Heart left ventricle (tissue), 16 donors: ENCODE measurements around the gene DYNLT4. TPM values are rescaled to one million over a fixed set of nuclear protein-coding genes. Genes with fewer than 3 reads are reported as not detected.
A peak's percentile ranks its signal among the peaks of the same experiment; 100 is the strongest.

ENCODE experiments used
- ATAC-seq, 4 donors: fragments of 200-7000 bp; cut with Tn5 transposase; one replicate each; pipeline ENCODE4 v1.9.1; 2020 to 2022; ENCODE audit warnings: moderate library complexity in 4 of 4, mild to moderate bottlenecking in 3 of 4, moderate number of reproducible peaks in 1 of 4
- DNase-seq, 5 donors: peaks; one replicate each; pipeline ENCODE4 v3.0.0-alpha.2; 2020
- H3K27ac ChIP-seq, 12 donors: fragments of 200-600 bp; sonication (generic) in 4 of 12; one replicate each; pipeline versions ENCODE4 v1.5.0 to v1.8.0; 2016 to 2022; ENCODE audit warnings: mild to moderate bottlenecking in 2 of 12
- H3K27me3 ChIP-seq, 9 donors: fragments of 200-600 bp; sonication (generic) in 2 of 9; one replicate each; pipeline versions ENCODE4 v1.5.1 to v1.8.0; 2016 to 2022; ENCODE audit warnings: mild to moderate bottlenecking in 3 of 9
- H3K36me3 ChIP-seq, 9 donors: fragments of 200-600 bp; sonication (generic) in 2 of 9; one replicate each; pipeline versions ENCODE4 v1.5.0 to v1.8.0; 2018 to 2022; ENCODE audit warnings: mild to moderate bottlenecking in 2 of 9
- H3K4me1 ChIP-seq, 12 donors: fragments of 200-600 bp; sonication (generic) in 4 of 12; one replicate each; pipeline versions ENCODE4 v1.5.0 to v1.8.0; 2016 to 2022; ENCODE audit warnings: mild to moderate bottlenecking in 3 of 12
- H3K4me3 ChIP-seq, 12 donors: fragments of 200-600 bp; sonication (generic) in 4 of 12; one replicate each; pipeline versions ENCODE4 v1.5.0 to v1.8.0; 2017 to 2022; ENCODE audit warnings: mild to moderate bottlenecking in 9 of 12, moderate library complexity in 4 of 12
- H3K9me3 ChIP-seq, 12 donors: fragments of 200-600 bp; sonication (generic) in 4 of 12; one replicate each; pipeline versions ENCODE4 v1.5.0 to v1.8.0; 2016 to 2022; ENCODE audit warnings: mild to moderate bottlenecking in 1 of 12
- CTCF ChIP-seq, 12 donors: fragments of 200-600 bp; sonication (generic) in 4 of 12; IDR thresholded peaks; one replicate each; pipeline versions ENCODE4 v1.5.0 to v1.8.0; 2018 to 2022; ENCODE audit warnings: antibody characterized with exemption in 12 of 12, mild to moderate bottlenecking in 5 of 12
- POLR2A ChIP-seq, 2 donors: fragments of 450-650 bp; IDR thresholded peaks; one replicate each; pipeline ENCODE4 v1.6.1; 2017; ENCODE audit warnings: antibody characterized with exemption in 2 of 2, mild to moderate bottlenecking in 2 of 2, moderate library complexity in 2 of 2
- WGBS, 4 donors: extraction: QIAGEN DNeasy Blood & Tissue Kit in 2 of 4; methylation state at CpG; one replicate each; pipeline versions ENCODE4 v1.1.5 to v1.1.7; 2013 to 2018; 5-methylcytosine and 5-hydroxymethylcytosine counted together
- intact Hi-C, 10 donors: fragments of 100-400 bp; cut with DNase I; formaldehyde crosslinking; loops; one replicate each; pipeline versions ENCODE4 v1.11.1 to v1.14.2; 2022
- long read RNA-seq, 3 donors: library from polyadenylated mRNA; unstranded; transcript quantifications; one replicate each; pipeline ENCODE4 v2.0.0, GENCODE V29; 2020 to 2021
- polyA plus RNA-seq, 2 donors: library from polyadenylated mRNA; stranded (reverse); fragments of 200-250 nt; gene quantifications; one replicate each; pipeline ENCODE4 v1.2.3, GENCODE V29; 2013
- total RNA-seq, 9 donors: library from RNA; depleted of rRNA in 2 of 9; stranded (reverse); fragments of >200 nt in 2 of 9; fragmentation: NEBNext Ultra II Directional in 3 of 9; extraction: Animal tissue kit (Norgen Biotek cat#: 25700) in 3 of 9; gene quantifications; one replicate each; pipeline versions ENCODE4 v1.1.0 to v1.2.4, GENCODE V29; 2016 to 2023
- donor health status: ischemic (EF 13 %, LVEDD 7.1; RV severe dilation, severe dysfunction).
- donor health status: healthy with polysubstance abuse.
- donor health status: DM: no; HTN: yes; CAD: no.
- donor health status: DM: no; HTN: no; CAD: no.
- donor health status: ischemic (EF 25% LVEDD 6.9; RV normal size, moderate dysfunction).
- donor health status: ischemic (EF 25% LVEDD 5.7; RV mildly dilated, moderate dysfunction).
- donor health status: healthy.
- donor health status: DM: yes; HTN: yes; CAD: no.
- donor health status: ischemic (EF 35%, LVEDD 5.7; RV mildly dilated, moderate dysfunction).
- donor health status: nonischemic (EF 11% LVEDD 7.7; RV severe dilation, severe dysfunction).
- donor health status: DM: yes; HTN: yes; CAD: no.
- donor health status: PGD.
- donor health status: ischemic (EF 29% LVEDD 5.4; RV normal size, mild dysfunction).
- donor health status: nonischemic (EF 23%, LVEDD 6.1; RV moderate dilation, normal function).

DYNLT4 gene
- total RNA-seq = 1 to 10 TPM in 3 of 9 donors, under 1 TPM in 5, not detected in 1; 0.54 to 1.0 (median 0.82) TPM
- 1 to 10 TPM in 1 of 2 donors, under 1 TPM in 1; 0.36 to 1.7 TPM for polyA plus RNA-seq
- long read RNA-seq, donor 1, partial matches to known transcripts = 0 of 1 reads
- long read RNA-seq, donor 1, other reads (novel, unspliced or antisense) = 0 of 1 reads
- long read RNA-seq, donor 2 = 0 reads
- long read RNA-seq, donor 3 = 0 reads

GRCh38 chr1:44806704-44807363 lies at the start of gene DYNLT4:
TSS of gene DYNLT4 (minus strand) at chr1:44807351. CDS start at chr1:44806668, 683 bp downstream.
- ATAC-seq (no peak), DNase-seq (peak in 2 of 5 donors; percentile 19 to 39)
- Histone ChIP-seq H3K9me3 (no peaks in the 10 kb centered on the region), H3K4me1 (peaks cover 14 to 99% (median 86%) of the 10 kb centered on the region in 12 donors), H3K27ac (peak within 1 kb of the TSS; percentile 91 to 100 (median 99)), H3K27me3 (no peaks in the 10 kb centered on the region), H3K4me3 (peak within 1 kb of the TSS in 10 of 12 donors; percentile 27 to 59 (median 44)), H3K36me3 (peaks cover 0 to 51% (median 40%) of the 10 kb centered on the region in 9 donors)
- 30 to 54% (median 44%) methylated on average over 6 to 7 of the region's 7 CpGs for WGBS, 4 donors
- TF ChIP-seq POLR2A (IDR thresholded peaks at IDR 0.05) (peak in 1 of 2 donors; percentile 63), CTCF (IDR thresholded peaks at IDR 0.05) (no peak)
- intact Hi-C loops = loop anchor here in 1 of 10 donors (10.0 kb wide), 1 partner anchor 498 kb away; no protein-coding TSS in a partner anchor

- Histone ChIP-seq H3K36me3 (peaks cover 0 to 38% (median 15%) of the 10 kb centered on the region in 9 donors), H3K27me3 (no peaks in the 10 kb centered on the region), H3K9me3 (no peaks in the 10 kb centered on the region), H3K27ac (no peak overlapping the region), H3K4me1 (peaks cover 0 to 9% (median under 1%) of the 10 kb centered on the region in 12 donors), H3K4me3 (no peak overlapping the region)
- TF ChIP-seq POLR2A (IDR thresholded peaks at IDR 0.05) (no peak), CTCF (IDR thresholded peaks at IDR 0.05) (no peak)
- intact Hi-C loops = no loop called here
- DNase-seq (no peak), ATAC-seq (no peak)
- WGBS, 4 donors = 78 to 86% (median 83%) methylated on average over 7 of the region's 7 CpGs
Observed at GRCh38 chr1:44855742-44856141, 48.6 kb upstream of the DYNLT4 start.

- H3K27me3 ChIP-seq = no peaks in the 10 kb centered on the region
- intact Hi-C loops = no loop called here
- no peak for TF ChIP-seq POLR2A (IDR thresholded peaks at IDR 0.05)
- no peak for TF ChIP-seq CTCF (IDR thresholded peaks at IDR 0.05)
- DNase-seq = no peak
- WGBS, 4 donors = 81 to 95% (median 88%) methylated on average over 1 of the region's 1 CpG
- no peak overlapping the region for H3K4me3 ChIP-seq
- no peak for ATAC-seq
- H3K9me3 ChIP-seq = no peaks in the 10 kb centered on the region
- H3K36me3 ChIP-seq = peaks cover 0 to 43% (median 18%) of the 10 kb centered on the region in 9 donors
- H3K4me1 ChIP-seq = peaks cover 0 to 1% (median 0%) of the 10 kb centered on the region in 12 donors
- H3K27ac ChIP-seq = no peak overlapping the region
Observed at GRCh38 chr1:44854970-44855369, 47.8 kb upstream of the DYNLT4 start.

- H3K9me3 ChIP-seq = no peaks in the 10 kb centered on the region
- DNase-seq (no peak), ATAC-seq (no peak)
- intact Hi-C loops = no loop called here
- no peaks in the 10 kb centered on the region for H3K27me3 ChIP-seq
- TF ChIP-seq CTCF (IDR thresholded peaks at IDR 0.05) = no peak
- no peak for TF ChIP-seq POLR2A (IDR thresholded peaks at IDR 0.05)
- H3K4me3 ChIP-seq = no peak overlapping the region
- WGBS, 4 donors = 93 to 98% (median 96%) methylated on average over 6 of the region's 6 CpGs
- H3K4me1 ChIP-seq = peaks cover 0 to 13% (median 7%) of the 10 kb centered on the region in 12 donors
- H3K27ac ChIP-seq = no peak overlapping the region
- peaks cover 0 to 48% (median 18%) of the 10 kb centered on the region in 9 donors for H3K36me3 ChIP-seq
Observed at GRCh38 chr1:44853201-44853600, 46.0 kb upstream of the DYNLT4 start.
